OCI-M2 (cell line): Measurements from ENCODE around the gene ZNF768.
"Not testable (repeated sequence)": the region's sequence is repeated elsewhere in the genome, so short reads cannot be mapped to it uniquely, and the experiment has no call there.

Source experiments
- DNase-seq: peaks from one replicate; lab custom pipeline; 2025; ENCODE audit not compliant: unreplicated experiment; lab: John Stamatoyannopoulos, UW

ZNF768 gene

GRCh38 chr16:30533748-30534367 is 7.5 kb upstream of the ZNF768 start:
- no peak for DNase-seq

GRCh38 chr16:30533146-30533522 is 6.8 kb upstream of the ZNF768 start:
- no peak for DNase-seq

- no peak for DNase-seq
Observed at GRCh38 chr16:30532285-30533145, 6.1 kb upstream of the ZNF768 start.

- no peak for DNase-seq
Observed at GRCh38 chr16:30530163-30531037, 4.0 kb upstream of the ZNF768 start.

- no peak for DNase-seq
Observed at GRCh38 chr16:30528799-30529457, 2.6 kb upstream of the ZNF768 start.

- DNase-seq = no peak
Observed at GRCh38 chr16:30527635-30528178, 1.3 kb upstream of the ZNF768 start.

- DNase-seq = peak; percentile 72
Observed at GRCh38 chr16:30526823-30527634, 663 bp upstream of the ZNF768 start.

GRCh38 chr16:30525844-30526136 is 576 bp downstream of the ZNF768 start:
- DNase-seq = no peak

GRCh38 chr16:30524575-30525568 is 1.5 kb downstream of the ZNF768 start:
- no peak for DNase-seq

- no peak for DNase-seq
Observed at GRCh38 chr16:30523768-30524574, 2.4 kb downstream of the ZNF768 start.

GRCh38 chr16:30522702-30523463 is 3.5 kb downstream of the ZNF768 start:
- DNase-seq = not testable (repeated sequence)

- no peak for DNase-seq
Observed at GRCh38 chr16:30521873-30522641, 4.3 kb downstream of the ZNF768 start.

- no peak for DNase-seq
Observed at GRCh38 chr16:30521476-30521872, 4.9 kb downstream of the ZNF768 start.

GRCh38 chr16:30519120-30520049 is 7.0 kb downstream of the ZNF768 start:
- no peak for DNase-seq

- DNase-seq = no peak
Observed at GRCh38 chr16:30518552-30518951, 7.8 kb downstream of the ZNF768 start.

- no peak for DNase-seq
Observed at GRCh38 chr16:30515275-30515674, 11.1 kb downstream of the ZNF768 start.
